K562 (cell line): Measurements from ENCODE around the gene POLR1A.

Experiments
- CTBP1 ChIP-seq: fragments of 450-650 bp; IDR thresholded peaks from 2 replicates; pipeline ENCODE4 v1.6.1; 2016; ENCODE audit warnings: borderline replicate concordance
- CTCF ChIP-seq, 3 experiments: IDR thresholded peaks in 2 of 3; conservative IDR thresholded peaks in 1 of 3; 2 replicates each; pipeline ENCODE4 v1.5.1; 2011 to 2012; ENCODE audit warnings: low read length in 3 of 3, mild to moderate bottlenecking in 3 of 3, control low read depth in 2 of 3, improper control_type of control experiment in 1 of 3, inconsistent platforms in 1 of 3, low read depth in 1 of 3, mixed read lengths in 1 of 3, moderate library complexity in 1 of 3; ENCODE audit not compliant: insufficient read depth in 2 of 3
- EZH2 ChIP-seq: IDR thresholded peaks from 2 replicates; pipeline ENCODE4 v1.6.1; 2012; ENCODE audit warnings: low read depth, mild to moderate bottlenecking, inconsistent platforms, low read length, borderline replicate concordance
- GABPA ChIP-seq: fragments of 200-800 bp; sonication (Bioruptor generic); conservative IDR thresholded peaks from 2 replicates; pipeline ENCODE4 v1.6.1; 2016; ENCODE audit warnings: low read depth, missing genetic modification characterization, missing compliant biosample characterization
- JUND ChIP-seq, 2 experiments: IDR thresholded peaks; 2 replicates in 1 of 2; 3 replicates in 1 of 2; pipeline ENCODE4 v1.6.1; 2011; ENCODE audit warnings: borderline replicate concordance in 2 of 2, low read depth in 2 of 2, low read length in 2 of 2, improper control_type of control experiment in 1 of 2, missing biosample characterization in 1 of 2, missing genetic modification characterization in 1 of 2, missing genetic modification reagents in 1 of 2
- MEF2A ChIP-seq: IDR thresholded peaks from 2 replicates; pipeline ENCODE4 v1.6.1; 2011; ENCODE audit warnings: low read depth, mild to moderate bottlenecking, low read length, moderate library complexity; ENCODE audit not compliant: control insufficient read depth
- POLR2A ChIP-seq: fragments of 450-650 bp; conservative IDR thresholded peaks from 2 replicates; pipeline ENCODE4 v1.6.1; 2016
- SRF ChIP-seq, 2 experiments: fragments of 250-450, 450-650 bp in 1 of 2; sonication (Bioruptor Pico) in 1 of 2; sonication (generic) in 1 of 2; formaldehyde crosslinking; IDR thresholded peaks; 2 replicates each; pipeline versions ENCODE4 v1.5.0 to v1.5.1; 2020 to 2022; ENCODE audit warnings: mild to moderate bottlenecking in 1 of 2, missing genetic modification reagents in 1 of 2
- ZNF695 ChIP-seq: fragments of 450-650 bp; formaldehyde crosslinking; IDR thresholded peaks from 2 replicates; pipeline ENCODE4 v1.4.0; 2020; ENCODE audit warnings: mild to moderate bottlenecking, moderate library complexity

GRCh38 chr2:85998071-85998991 lies 107.4 kb downstream of the POLR1A start:
- no peak for TF ChIP-seq CTBP1
- TF ChIP-seq CTCF (IDR thresholded peaks at IDR 0.05 in 2 of 3, conservative IDR thresholded peaks at IDR 0.05 in 1 of 3; ENCODE audit: insufficient read depth in 2 of 3, low read depth in 1 of 3, low read length in 3 of 3) = no peak
- no peak for TF ChIP-seq JUND (IDR thresholded peaks at IDR 0.05; ENCODE audit: borderline replicate concordance, low read depth, low read length)
- TF ChIP-seq JUND (tag; IDR thresholded peaks at IDR 0.05; ENCODE audit: borderline replicate concordance, low read depth, low read length) = no peak
- no peak for TF ChIP-seq EZH2
- no peak for TF ChIP-seq SRF (CRISPR knock-in tag; IDR thresholded peaks at IDR 0.05)
- no peak for TF ChIP-seq POLR2A
- TF ChIP-seq ZNF695 (CRISPR knock-in tag) = no peak
- TF ChIP-seq GABPA = no peak
- TF ChIP-seq MEF2A = no peak
